ENCODE data around the gene VN1R5. TPM values are rescaled to one million over a fixed set of nuclear protein-coding genes. Genes with fewer than 3 reads are reported as not detected.
"Not testable (repeated sequence)": the region's sequence is repeated elsewhere in the genome, so short reads cannot be mapped to it uniquely, and the experiment has no call there.

VN1R5 gene
- not detected in 3 replicates for total RNA-seq (2021)
- Bru-seq, nascent RNA, result not detected
- long read RNA-seq, experiment 1, result 0 reads
- long read RNA-seq, experiment 2, result 0 reads
- long read RNA-seq, experiment 3, result 0 reads

DNA sequence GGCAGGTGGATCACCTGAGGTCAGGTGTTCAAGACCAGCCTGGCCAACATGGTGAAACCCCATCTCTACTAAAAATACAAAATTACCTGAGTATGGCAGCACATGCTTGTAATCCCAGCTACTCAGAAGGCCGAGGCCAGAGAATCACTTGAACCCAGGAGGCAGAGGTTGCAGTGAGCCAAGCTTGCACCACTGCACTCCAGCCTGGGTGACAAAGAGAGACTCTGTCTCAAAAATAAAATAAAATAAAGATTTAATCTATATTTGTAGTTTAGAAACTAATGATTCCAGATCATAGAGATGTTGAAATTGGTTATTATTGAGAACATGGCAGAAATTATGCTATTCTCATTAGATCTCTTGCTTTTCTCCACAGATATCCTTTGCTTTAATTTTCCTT lies at the start of gene VN1R5:
VN1R5 (plus strand) TSS at position 301 of the 400 bp plus-strand sequence.
- POLR2A ChIA-PET, result interaction anchor here (0.6 kb wide), 1 partner anchor 167 kb away, joined by 3 read pairs; no protein-coding TSS in a partner anchor
- H3K9me3 Mint-ChIP-seq, result peaks cover 21% of the 10 kb centered on the region
- H3K27ac Mint-ChIP-seq; DNase-seq (ENCODE audit: low spot score); H3K36me3 Mint-ChIP-seq; H3K4me1 Mint-ChIP-seq; H3K27me3 Mint-ChIP-seq (ENCODE audit: low read depth); H3K4me3 Mint-ChIP-seq; CTCF ChIA-PET; ATAC-seq: not testable (repeated sequence)

GRCh38 chr1:247209396-247209795 lies 46.5 kb upstream of the VN1R5 start:
- ATAC-seq (0 out of 2 replicates have a peak, but pooled peaks have one; percentile 3), DNase-seq (ENCODE audit: low spot score) (no peak)
- POLR2A ChIA-PET, result no interaction called here
- Mint-ChIP-seq H3K4me3 (peak overlapping the region; percentile 87), H3K27me3 (ENCODE audit: low read depth) (no peaks in the 10 kb centered on the region), H3K27ac (no peak overlapping the region), H3K4me1 (peaks cover 33% of the 10 kb centered on the region), H3K9me3 (no peaks in the 10 kb centered on the region), H3K36me3 (peaks cover 6% of the 10 kb centered on the region; the same call in 1 of the 2 replicates)
- TF ChIP-seq ZNF281 (CRISPR knock-in tag; IDR thresholded peaks at IDR 0.05), result no peak
- CTCF ChIA-PET, result no interaction called here

- H3K27me3 Mint-ChIP-seq (ENCODE audit: low read depth), result no peaks in the 10 kb centered on the region
- H3K9me3 Mint-ChIP-seq, result no peaks in the 10 kb centered on the region
- ATAC-seq (no peak), DNase-seq (ENCODE audit: low spot score) (no peak)
- POLR2A ChIA-PET, result interaction anchor here (0.5 to 1.1 kb wide), 4 partner anchors 36 to 132 kb away, joined by 3 to 4 read pairs (median 3); partner anchors contain the start of gene ZNF670
- H3K4me3 Mint-ChIP-seq, result peak overlapping the region; percentile 87
- CTCF ChIA-PET, result interaction anchor here (1.9 kb wide), 1 partner anchor 63 kb away, joined by 7 read pairs; no protein-coding TSS in a partner anchor
- TF ChIP-seq ESRRA (CRISPR knock-in tag; IDR thresholded peaks at IDR 0.05; ENCODE audit: borderline replicate concordance) (0 out of 2 replicates have a peak, but pooled peaks have one; percentile 28), ZNF396 (CRISPR knock-in tag; IDR thresholded peaks at IDR 0.05; ENCODE audit: borderline replicate concordance) (no peak)
- no peak overlapping the region; the same call in 1 of the 2 replicates for H3K27ac Mint-ChIP-seq
- H3K4me1 Mint-ChIP-seq, result peaks cover 31% of the 10 kb centered on the region
- peaks cover 6% of the 10 kb centered on the region; the same call in 1 of the 2 replicates for H3K36me3 Mint-ChIP-seq
Measured at GRCh38 chr1:247210062-247210375, 45.9 kb upstream of the VN1R5 start.

- Mint-ChIP-seq H3K27me3 (ENCODE audit: low read depth) (no peaks in the 10 kb centered on the region), H3K4me1 (peaks cover 31% of the 10 kb centered on the region), H3K36me3 (peaks cover 6% of the 10 kb centered on the region; the same call in 1 of the 2 replicates), H3K9me3 (no peaks in the 10 kb centered on the region), H3K4me3 (peak overlapping the region; percentile 87), H3K27ac (peak overlapping the region; percentile 75)
- peak; percentile 99 for DNase-seq (ENCODE audit: low spot score)
- ChIA-PET CTCF (interaction anchor here (1.3 to 1.9 kb wide), 2 partner anchors 64 to 87 kb away, joined by 3 to 7 read pairs; no protein-coding TSS in a partner anchor), POLR2A (interaction anchor here (0.5 to 1.1 kb wide), 4 partner anchors 37 to 132 kb away, joined by 3 to 4 read pairs (median 3); partner anchors contain the start of gene ZNF670)
- ATAC-seq, result peak; percentile 98
- TF ChIP-seq, protein P1, sequence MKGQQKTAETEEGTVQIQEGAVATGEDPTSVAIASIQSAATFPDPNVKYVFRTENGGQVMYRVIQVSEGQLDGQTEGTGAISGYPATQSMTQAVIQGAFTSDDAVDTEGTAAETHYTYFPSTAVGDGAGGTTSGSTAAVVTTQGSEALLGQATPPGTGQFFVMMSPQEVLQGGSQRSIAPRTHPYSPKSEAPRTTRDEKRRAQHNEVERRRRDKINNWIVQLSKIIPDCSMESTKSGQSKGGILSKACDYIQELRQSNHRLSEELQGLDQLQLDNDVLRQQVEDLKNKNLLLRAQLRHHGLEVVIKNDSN (CRISPR knock-in tag; IDR thresholded peaks at IDR 0.05), result 0 out of 2 replicates have a peak, but pooled peaks have one; percentile 16
- TF ChIP-seq PRRX2 (CRISPR knock-in tag; IDR thresholded peaks at IDR 0.05) (no peak), ZMAT4 (CRISPR knock-in tag; IDR thresholded peaks at IDR 0.05) (no peak), ESRRA (CRISPR knock-in tag; IDR thresholded peaks at IDR 0.05; ENCODE audit: borderline replicate concordance) (no peak), CDX4 (CRISPR knock-in tag; IDR thresholded peaks at IDR 0.05; ENCODE audit: borderline replicate concordance) (no peak), SP1 (CRISPR knock-in tag; conservative IDR thresholded peaks at IDR 0.05) (peak; percentile 66), AR (CRISPR knock-in tag; IDR thresholded peaks at IDR 0.05) (no peak), TEAD1 (CRISPR knock-in tag; IDR thresholded peaks at IDR 0.05) (peak; percentile 67; the same call in 1 of the 2 replicates), ZNF317 (CRISPR knock-in tag; IDR thresholded peaks at IDR 0.05; ENCODE audit: borderline replicate concordance, low read depth) (no peak), TP53 (CRISPR knock-in tag; IDR thresholded peaks at IDR 0.05) (no peak), NFYB (CRISPR knock-in tag; conservative IDR thresholded peaks at IDR 0.05; ENCODE audit: low read depth) (peak; percentile 67), ETV6 (CRISPR knock-in tag; IDR thresholded peaks at IDR 0.05) (0 out of 2 replicates have a peak, but pooled peaks have one; percentile 71)
- TF ChIP-seq, protein P2, sequence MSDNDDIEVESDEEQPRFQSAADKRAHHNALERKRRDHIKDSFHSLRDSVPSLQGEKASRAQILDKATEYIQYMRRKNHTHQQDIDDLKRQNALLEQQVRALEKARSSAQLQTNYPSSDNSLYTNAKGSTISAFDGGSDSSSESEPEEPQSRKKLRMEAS (CRISPR knock-in tag; IDR thresholded peaks at IDR 0.05), result peak; percentile 75
- TF ChIP-seq, protein P3, sequence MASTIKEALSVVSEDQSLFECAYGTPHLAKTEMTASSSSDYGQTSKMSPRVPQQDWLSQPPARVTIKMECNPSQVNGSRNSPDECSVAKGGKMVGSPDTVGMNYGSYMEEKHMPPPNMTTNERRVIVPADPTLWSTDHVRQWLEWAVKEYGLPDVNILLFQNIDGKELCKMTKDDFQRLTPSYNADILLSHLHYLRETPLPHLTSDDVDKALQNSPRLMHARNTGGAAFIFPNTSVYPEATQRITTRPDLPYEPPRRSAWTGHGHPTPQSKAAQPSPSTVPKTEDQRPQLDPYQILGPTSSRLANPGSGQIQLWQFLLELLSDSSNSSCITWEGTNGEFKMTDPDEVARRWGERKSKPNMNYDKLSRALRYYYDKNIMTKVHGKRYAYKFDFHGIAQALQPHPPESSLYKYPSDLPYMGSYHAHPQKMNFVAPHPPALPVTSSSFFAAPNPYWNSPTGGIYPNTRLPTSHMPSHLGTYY (CRISPR knock-in tag; IDR thresholded peaks at IDR 0.05), result no peak
Measured at GRCh38 chr1:247210376-247211117, 45.3 kb upstream of the VN1R5 start.

All from WTC11 (cell line).